NCI-H774 (cell line): ENCODE results near the gene LUC7L.
A peak's percentile ranks its signal among the peaks of the same experiment; 100 is the strongest.
"Not testable (repeated sequence)": the region's sequence is repeated elsewhere in the genome, so short reads cannot be mapped to it uniquely, and the experiment has no call there.

ENCODE experiments used
- DNase-seq: peaks from one replicate; lab custom pipeline; 2025; lab: John Stamatoyannopoulos, UW

LUC7L gene

DNA sequence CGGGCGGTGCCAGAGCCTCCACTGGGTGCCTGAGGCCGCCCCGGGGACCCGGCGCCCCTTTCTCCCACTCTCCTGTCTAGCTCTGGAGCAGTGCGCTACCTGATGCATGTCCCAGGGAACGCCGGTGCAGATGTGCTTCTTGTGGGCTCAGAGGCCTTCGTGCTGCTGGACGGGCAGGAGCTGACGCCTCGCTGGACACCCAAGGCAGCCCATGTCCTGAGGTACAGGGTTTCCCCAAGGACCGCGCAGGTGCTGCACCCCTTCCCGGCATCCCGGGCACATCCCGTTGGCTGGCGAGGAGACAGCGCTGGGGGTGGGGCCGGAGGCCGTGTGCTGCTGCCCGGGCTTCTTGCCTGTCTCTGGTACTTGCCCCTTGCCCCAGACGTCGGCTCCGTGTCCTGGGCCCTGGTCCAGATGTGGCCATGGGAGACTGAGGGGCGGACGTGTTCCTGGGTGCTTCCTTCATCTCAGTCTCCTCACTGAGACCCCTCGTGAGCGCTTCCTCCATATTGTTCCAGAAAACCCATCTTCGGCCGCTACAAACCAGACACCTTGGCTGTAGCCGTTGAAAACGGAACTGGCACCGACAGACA lies 34.0 kb upstream of the LUC7L start:
- DNase-seq = no peak

DNA sequence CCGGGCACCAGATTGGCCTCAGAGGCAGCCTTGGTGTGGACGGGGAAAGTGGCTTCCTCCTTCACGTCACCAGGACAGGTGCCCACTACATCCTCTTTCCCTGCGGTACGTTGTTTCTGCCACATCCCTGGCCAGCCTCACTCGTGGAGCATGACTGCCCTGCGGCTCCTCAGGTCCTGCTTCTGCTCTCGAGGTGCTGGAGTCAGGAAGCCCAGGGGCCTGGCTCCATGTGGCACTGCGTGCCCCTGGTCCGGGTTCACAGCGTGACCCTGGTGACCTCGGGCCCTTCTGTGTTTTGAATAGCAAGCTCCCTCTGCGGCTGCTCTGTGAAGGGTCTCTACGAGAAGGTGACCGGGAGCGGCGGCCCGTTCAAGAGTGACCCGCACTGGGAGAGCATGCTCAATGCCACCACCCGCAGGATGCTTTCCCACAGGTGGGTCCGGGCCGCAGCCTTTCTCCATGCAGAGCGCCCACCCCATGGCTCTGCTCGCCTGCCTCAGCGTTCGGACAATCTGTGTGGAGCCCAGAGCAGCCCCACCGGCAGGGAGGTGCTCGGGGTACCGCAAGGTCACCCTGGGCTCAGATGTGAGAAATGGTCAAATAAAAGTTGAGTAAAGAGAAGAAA lies 33.0 kb upstream of the LUC7L start:
- no peak for DNase-seq

DNA sequence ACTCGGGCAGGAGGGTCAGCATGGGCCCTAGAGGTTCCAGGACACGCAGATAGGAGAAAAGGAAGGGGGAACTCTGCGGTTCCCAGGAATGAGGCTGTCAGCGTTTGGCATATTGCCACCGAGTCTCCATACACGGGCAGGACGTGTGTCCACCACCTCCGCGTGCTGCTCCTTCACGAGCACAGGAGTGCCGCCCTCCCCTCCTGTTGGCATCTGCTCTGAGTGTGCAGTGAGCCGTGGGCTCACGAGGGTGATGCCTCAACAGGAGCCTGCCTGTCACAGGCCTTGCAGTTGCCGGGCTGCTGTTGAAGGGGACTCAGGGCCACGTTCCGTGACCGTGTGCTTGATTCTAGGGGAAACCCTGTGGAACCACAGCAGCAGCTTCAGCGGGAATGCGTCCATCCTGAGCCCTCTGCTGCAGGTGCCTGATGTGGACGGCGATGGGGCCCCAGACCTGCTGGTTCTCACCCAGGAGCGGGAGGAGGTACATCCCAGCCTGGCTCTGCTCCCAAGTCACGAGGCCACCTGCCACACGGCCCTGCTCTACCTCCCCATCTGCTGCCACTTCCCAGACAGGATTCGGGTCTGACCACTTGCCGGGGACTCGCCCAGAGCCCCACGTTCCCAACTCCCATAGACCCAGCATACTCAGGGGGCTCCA lies 31.9 kb upstream of the LUC7L start:
- DNase-seq = no peak

DNA sequence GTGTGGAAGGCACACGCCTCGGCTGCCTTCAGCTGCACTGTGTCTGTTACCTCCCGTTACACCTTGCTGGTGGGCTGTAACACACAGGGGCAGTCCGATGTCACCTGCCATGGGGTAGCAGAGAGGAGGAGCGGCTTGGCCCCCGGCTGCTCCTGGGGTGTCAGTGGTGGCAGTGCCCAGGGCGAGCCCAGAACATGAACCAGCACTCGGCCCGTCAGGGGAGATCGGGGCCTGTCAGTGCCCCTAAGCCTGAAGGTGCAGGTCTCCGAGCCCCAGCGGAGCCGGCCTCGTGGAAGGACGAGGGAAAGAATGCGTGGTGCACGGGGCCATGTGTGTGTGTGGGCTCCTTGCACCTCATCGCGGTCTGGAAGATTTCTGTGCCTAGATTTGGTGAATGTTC lies 31.1 kb upstream of the LUC7L start:
- no peak for DNase-seq

DNA sequence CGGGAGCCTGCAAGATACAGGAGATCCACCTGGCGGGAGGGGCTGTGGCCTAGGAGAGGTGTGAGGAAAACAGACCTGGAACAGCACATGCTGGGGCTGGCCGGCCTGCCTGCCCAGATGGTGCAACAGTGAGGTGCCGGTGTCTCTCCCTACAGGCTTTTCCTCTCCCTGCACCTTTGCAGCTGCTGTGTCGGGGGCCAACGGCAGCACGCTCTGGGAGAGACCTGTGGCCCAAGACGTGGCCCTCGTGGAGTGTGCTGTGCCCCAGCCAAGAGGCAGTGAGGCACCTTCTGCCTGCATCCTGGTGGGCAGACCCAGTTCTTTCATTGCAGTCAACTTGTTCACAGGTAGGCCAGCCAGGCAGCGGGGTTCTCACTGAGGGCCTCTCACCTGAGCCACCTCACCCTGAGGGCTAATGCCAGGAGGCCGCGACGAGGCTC lies 30.6 kb upstream of the LUC7L start:
- DNase-seq = no peak

DNA sequence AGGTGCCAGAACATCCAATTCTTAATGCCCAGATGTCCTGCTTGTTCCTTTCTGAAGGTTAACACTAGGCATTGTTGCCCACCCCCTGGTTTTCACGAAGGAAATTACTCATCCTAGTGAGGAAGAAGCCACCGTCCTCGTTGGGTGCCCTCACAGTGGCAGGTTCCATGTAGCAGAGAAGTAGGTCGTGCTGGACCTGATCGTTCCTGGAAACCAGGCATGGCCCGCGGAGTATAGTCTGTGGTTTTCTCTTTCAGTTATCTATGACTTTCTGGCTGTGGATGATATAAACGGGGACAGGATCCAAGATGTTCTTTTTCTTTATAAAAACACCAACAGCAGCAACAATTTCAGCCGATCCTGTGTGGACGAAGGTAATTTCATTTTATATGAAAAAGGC lies 30.0 kb upstream of the LUC7L start:
- DNase-seq = no peak

DNA sequence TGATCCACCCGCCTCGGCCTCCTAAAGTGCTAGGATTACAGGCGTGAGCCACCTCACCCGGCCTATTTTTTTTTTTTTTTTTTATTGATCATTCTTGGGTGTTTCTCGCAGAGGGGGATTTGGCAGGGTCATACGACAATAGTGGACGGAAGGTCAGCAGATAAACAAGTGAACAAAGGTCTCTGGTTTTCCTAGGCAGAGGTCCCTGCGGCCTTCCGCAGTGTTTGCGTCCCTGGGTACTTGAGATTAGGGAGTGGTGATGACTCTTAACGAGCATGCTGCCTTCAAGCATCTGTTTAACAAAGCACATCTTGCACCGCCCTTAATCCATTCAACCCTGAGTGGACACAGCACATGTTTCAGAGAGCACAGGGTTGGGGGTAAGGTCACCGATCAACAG lies 28.8 kb upstream of the LUC7L start:
- DNase-seq = not testable (repeated sequence)

DNA sequence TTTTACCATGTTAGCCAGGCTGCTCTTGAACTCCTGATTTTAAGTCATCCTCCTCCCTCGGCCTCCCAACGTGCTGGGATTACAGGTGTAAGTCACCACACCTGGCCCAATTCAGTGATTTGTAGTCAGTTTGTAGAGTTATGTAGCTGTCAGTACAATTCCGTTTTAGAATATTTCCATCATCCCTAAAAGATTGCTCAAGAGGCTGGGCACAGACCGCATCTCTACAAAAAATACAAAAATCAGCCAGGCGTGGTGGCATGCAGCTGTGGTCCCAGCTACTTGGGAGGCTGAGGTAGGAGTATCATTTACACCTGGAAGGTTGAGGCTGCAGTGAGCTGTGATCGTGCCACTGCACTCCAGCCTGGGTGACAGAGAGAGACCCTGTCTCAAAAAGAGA lies 25.9 kb upstream of the LUC7L start:
- no peak for DNase-seq

DNA sequence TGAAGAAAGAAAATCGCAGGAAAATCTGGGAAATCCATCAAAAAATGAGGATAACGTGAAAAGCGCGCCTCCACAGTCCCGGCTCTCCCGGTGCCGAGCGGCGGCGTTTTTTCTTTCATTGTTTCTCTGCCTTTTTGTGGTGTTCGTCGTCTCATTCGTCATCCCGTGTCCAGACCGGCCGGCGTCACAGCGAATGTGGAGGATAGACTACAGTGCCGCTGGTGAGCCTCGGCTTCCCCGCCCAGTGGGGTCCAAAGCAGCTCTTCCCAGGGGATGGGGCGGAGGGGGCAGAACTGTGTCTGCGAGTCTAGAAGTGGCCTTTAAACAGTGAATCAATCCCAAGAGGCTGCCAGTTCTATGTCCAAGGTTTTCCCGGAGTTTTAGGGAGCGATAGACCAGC lies 25.2 kb upstream of the LUC7L start:
- DNase-seq = no peak

DNA sequence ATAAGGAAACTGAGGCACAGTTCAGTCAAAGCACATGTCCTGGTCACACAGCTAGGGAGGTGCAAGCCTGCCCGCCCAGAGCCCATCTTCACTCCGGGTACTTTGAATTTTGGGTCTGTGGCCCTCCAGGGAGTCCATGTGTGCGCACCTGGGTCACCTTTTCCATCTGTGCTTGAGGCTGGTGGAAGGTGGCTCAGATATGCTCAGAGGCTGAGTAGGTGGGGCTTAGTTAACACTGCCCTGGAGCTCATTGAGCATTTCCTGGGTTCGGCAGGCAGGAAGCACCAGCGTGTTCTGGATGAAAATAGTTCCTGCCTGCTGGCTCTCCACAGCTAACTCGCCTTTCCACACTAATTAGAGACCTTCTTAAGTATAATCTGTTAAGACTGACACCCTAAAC lies 24.6 kb upstream of the LUC7L start:
- no peak for DNase-seq

DNA sequence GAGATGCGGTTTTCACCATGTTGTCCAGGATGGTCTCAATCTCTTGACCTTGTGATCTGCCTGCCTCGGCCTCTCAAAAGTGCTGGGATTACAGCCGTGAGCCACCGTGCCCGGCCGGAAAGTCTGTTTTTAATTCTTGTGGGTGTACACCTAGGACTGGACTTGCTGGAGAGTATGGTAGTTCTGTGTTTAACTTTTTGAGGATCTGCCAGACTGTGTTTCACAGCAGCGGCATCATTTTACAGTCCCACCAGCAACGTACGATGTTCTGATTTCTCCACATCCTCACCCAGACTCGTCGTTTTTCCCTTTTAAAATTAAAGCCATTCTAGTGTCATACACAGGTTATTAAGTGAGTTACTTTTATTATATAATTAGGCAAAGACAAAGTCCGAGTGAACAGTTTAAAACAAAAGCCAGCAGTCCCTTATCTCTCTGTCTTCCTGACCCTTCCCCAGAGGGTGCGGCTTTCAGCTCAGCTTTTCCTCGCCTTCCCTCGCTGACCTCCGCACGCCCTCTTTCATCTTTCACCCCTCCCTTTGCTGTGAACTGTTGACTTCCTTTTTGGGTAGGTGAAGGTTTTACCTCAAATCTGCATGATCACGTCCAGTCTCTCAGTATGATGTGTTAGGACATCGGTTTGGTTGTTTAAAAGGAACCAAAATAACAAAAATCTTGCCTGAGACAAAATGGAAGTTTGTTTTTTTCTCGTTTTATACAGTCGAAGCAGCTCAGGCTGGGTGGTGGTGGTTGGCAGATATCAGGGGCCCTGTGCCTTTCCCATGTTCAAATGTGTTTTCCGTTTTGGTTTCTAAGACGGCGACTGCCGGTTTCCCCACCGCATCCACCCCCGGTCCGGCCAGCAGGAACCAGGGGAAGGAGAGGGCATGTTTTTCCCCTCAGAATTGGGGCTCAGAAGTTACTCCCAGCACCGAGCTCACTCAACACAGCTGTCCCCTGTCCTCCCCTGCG lies 23.4 kb upstream of the LUC7L start:
- DNase-seq = no peak

DNA sequence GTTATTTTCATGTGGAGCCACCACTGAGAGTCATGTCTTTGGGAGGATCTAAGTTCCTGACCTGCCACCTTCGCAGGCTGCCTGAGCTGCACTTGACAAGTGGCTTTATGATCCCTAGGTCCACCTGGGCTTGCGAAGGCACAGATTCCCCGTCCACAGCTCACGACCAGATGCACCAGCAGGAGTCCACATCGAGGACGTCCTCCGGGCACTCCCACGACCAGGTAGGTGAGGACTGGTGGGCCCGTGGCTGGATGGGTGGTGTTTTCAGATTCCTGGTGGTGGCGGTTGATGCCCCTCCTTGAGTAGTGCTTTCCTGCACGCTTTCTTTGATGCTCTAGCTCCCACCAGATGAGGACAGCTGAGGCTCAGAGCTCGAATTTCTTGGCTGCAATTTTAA lies 20.2 kb upstream of the LUC7L start:
- no peak for DNase-seq

DNA sequence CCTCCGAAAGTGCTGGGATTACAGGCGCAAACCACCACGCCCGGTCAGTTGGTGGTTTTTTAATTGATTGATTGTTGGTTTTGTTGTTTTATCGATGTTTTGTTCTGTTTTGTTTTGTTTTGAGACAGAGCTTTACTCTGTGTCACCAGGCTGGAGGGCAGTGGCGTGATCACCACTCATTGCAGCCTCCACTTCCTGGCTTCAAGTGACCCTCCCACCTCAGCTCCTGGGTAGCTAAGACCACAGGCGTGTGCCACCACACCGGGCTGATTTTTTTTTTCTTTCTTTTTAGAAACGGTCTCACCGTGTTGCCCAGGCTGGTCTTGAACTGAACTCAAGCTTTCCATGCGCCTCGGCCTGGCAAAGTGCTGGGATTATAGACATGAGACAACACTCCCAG lies 17.8 kb upstream of the LUC7L start:
- no peak for DNase-seq

DNA sequence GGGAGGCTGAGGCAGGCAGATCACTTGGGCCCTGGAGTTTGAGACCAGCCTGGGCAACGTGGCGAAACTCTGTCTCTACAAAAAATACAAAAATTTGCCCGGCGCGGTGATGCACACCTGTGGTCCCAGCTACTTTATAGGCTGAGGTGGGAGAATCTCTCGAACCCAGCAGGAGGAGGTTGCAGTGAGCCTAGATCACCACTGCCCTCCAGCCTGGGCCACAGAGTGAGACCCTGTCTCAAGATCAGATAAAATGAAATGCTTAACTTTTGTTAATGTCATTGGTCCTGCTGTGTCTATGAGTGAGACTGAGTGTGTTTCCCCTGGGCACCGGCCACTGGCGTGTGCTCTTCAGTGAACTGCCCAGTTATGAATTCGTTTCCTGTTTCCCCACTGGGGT lies 15.9 kb upstream of the LUC7L start:
- no peak for DNase-seq

DNA sequence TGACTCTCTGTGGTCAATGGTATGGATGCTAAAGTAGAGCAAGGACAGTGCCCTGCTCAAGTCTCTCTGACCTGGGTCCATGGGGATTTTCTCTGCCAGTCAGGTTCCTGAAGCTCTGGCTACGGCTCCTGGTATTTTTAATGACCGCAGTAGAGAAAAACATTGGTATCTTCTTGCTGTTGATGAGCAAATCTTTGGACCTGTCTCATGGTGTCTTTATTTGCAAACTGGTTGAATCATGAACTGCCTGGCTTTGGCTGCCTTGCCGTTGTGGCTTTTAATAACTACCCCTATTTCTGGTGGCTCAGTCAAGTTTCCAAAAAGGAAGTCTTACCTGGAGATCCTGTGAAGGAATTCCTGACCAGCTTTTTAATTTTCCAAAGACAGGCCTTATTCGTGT lies 14.1 kb upstream of the LUC7L start:
- DNase-seq = no peak

DNA sequence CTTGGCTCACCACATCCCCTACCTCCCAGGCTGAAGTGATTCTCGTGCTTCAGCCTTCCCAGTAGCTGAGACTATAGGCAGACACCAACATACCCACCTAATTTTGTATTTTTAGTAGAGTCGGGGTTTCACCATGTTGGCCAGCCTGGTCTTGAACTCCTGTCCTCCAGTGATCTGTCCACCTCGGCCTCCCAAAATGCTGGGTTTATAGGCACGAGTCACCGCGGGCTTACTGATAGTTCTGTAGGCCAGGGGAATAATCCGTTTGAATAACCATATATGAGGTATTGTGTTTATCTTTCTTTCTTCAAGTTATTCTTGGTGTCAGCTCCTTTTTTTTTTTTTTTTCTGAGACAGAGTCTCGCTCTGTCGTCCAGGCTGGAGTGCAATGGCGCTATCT lies 13.0 kb upstream of the LUC7L start:
- DNase-seq = no peak

DNA sequence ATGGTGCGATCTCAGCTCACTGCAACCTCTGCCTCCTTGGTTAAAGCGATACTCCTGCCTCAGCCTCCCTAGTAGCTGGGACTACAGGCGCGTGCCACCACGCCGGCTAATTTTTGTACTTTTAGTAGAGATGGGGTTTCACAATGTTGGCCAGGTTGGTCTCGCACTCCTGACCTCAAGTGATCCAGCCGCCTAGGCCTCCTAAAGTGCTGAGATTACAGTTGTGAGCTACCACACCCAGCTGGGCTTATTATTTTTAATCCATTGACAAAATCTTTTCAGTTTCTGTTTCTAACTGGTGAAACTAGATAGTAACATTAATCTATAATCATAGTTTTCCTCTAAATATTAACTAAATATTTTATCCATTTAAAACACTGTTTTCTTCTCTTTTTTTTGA lies 11.3 kb upstream of the LUC7L start:
- no peak for DNase-seq

DNA sequence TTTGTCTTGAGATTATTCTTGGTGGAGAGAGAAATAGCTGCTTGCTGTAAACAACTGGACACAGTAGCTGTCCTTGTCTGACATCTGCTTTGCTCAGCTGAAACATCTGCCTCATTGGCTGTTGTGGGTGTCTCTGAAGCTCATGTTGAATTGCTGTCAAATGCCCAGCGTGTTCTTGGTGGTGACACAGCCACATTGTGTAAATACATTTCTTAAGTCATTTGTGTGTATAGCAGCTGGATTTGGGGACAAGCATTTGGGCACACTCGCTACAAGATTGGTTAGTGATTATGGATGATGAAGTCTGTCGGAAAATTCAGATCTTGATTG lies 10.7 kb upstream of the LUC7L start:
- no peak for DNase-seq

DNA sequence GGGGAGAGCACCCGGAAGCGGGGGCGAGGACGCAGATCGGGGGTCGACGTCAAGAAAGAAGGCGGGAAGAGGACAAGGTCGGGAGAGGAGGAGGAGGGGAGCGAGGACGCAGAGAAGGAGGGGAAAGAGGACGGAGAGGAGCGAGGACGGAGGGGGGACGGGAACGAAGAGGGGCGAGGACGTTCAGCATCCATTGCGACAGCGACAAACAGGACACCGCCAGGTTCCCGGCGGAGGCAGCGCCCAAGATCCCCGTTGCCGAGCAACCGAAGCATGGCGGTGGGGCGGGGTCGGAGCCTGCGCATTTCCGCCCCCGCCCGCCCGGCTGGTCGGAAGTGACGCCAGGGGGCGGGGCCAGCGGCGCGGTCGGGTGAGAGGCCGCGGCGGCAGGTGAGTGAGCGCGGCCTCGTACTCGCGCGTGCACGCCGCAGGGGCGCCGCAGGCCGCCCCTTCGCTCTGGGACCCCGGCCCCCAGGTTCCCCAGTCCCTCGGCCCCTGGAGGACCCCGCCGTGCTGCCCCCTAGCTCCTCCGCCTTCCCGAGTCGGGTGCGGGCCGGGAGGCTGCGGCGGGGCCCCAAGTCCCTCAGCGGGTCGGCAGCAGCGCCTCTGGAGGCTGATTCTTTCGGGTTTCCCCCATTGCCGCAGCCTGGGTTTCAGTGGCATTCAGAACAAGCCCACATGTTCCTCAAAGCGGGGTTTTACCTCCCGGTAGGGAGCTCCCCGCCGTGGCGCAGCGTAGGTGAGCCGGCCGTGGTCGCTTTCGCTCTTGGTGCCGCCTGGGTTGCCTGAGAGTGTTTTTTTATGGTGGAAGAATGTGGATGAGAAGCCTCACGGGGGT lies 5.4 kb upstream of the LUC7L start, which contains the start of gene FAM234A:
FAM234A (plus strand) TSS at position 354 of the 838 bp plus-strand sequence. CDS start 19,593 bp downstream, outside the sequence.
- DNase-seq = peak; percentile 87

DNA sequence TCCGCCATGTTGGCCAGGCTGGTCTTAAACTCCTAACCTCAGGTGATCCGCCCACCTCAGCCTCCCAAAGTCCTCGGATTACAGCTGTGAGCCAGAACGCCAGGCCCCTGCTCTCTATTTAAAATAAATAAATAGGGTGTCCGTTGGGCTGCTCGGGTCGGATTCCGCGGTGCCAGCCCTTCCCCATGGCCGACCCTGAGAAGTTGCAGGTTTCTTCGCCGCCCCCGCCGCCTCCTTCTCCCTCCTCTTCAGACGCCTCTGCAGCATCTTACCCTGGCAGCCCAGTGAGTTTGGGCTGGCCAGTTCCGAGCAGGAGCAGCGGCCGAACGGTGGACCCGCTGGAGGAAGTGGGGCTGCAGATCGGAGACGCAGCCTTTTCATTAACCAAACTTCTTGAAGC lies 1.7 kb upstream of the LUC7L start:
- no peak for DNase-seq

DNA sequence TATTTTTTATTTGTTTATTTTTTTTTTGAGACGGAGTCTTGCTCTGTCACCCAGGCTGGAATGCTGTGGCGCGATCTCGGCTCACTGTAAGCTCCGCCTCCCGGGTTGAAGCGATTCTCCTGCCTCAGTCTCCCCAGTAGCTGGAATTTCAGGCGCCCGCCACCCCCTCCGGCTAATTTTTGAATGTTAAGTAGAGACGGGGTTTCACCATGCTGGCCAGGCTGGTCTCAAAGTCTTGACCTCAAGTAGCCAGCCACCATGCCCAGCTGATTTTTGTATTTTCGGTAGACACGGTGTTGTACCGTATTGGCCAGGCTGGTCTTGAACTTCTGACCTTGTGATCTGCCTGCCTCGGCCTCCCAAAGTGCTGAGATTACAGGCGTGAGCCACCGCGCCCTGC lies 1.1 kb upstream of the LUC7L start:
- DNase-seq = not testable (repeated sequence)
